ENCODE data around the gene PRH1.

The PRH1 gene

GRCh38 chr12:10842862-10843261 lies 41.2 kb downstream of the PRH1 start:
- DNase-seq (ENCODE audit: low read depth in 1 of 2, low spot score in 1 of 2), result no peak

- no peak for DNase-seq (ENCODE audit: low read depth in 1 of 2, low spot score in 1 of 2)
These were observed 45.6 kb downstream of the PRH1 start for GRCh38 chr12:10838461-10838860.
